ENCODE results near the gene ATP10A.

The ATP10A gene

DNA sequence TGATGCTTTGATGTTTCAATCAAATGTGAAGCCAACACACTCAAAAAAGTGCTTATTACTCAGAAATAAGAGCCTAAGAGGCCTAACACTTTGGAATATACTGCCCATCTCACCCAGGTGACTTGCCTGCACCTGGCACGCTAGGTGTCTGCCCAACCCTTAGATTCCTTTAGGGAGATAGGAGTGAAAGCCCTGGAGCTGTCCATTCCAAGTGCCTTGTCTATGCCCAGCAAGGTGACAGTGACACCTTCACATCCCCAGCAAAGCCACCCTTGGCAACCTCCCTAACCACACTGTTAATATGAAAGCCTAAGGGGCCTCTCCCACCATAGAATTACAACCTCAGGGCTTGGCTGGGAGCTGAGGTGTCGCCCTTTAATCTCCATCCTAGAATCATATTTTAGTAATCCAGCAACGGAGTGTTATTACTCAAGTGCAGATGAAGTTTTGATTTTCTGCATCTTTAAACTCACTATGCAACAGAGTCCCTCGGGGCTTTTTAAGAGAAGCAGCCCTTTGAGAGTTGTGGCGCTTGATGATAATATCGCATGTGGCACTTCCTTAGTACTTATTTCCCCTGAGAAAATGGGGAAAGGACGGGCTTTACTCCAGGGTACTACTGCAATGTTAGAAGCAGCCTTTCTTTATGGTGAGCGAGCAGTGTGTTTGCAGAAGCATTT lies 24.8 kb downstream of the ATP10A start:
- ATAC-seq = peak; percentile 67
- Mint-ChIP-seq H3K27me3 (no peaks in the 10 kb centered on the region), H3K4me1 (peaks cover 56% of the 10 kb centered on the region)

GRCh38 chr15:25832158-25832557 lies 31.0 kb downstream of the ATP10A start:
- DNase-seq (no peak), ATAC-seq (peak; percentile 96)
- Mint-ChIP-seq H3K4me3 (peak overlapping the region; percentile 30), H3K27me3 (no peaks in the 10 kb centered on the region), H3K4me1 (peaks cover 42% of the 10 kb centered on the region), H3K27ac (peak overlapping the region; percentile 72), H3K36me3 (ENCODE audit: low read depth) (peaks cover 35% of the 10 kb centered on the region), H3K9me3 (peaks cover 5% of the 10 kb centered on the region)

More for the DNA sequence above, 24.8 kb downstream of the ATP10A start:
- Mint-ChIP-seq H3K9me3 (no peaks in the 10 kb centered on the region), H3K36me3 (ENCODE audit: low read depth) (peaks cover 13% of the 10 kb centered on the region), H3K4me3 (no peak overlapping the region), H3K27ac (no peak overlapping the region)
- DNase-seq = no peak

DNA sequence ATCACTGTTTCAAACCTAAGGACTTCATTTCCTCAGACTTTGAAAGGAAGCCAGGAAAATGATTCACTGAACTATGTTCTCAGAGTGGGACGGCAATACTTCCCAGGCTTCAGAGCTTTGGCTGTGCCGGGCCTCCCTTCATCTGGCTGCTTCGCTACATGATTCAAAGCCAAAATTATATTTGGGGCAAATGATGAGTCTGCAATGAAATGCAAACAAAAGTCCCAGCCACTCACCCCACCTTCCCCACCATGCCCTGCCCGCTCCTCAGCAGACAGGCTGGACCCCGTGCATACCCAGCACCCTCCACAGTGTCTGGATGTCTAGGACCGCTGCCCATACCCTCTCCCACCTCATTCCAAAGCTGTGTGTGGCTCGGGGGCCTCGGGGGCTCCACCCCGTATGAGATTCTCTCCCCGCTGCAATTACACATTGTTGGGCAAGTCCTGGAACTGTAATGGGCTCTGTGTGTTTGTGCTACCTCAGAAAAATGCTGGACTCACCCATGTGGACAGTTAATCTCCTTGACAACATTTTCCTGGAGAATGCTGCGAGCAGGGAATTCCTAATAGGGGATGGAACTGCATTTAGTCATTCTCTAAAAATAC lies 32.2 kb downstream of the ATP10A start:
- peaks cover 43% of the 10 kb centered on the region for H3K4me1 Mint-ChIP-seq
- DNase-seq (no peak), ATAC-seq (no peak)
- H3K36me3 Mint-ChIP-seq (ENCODE audit: low read depth) = peaks cover 44% of the 10 kb centered on the region
- no peak overlapping the region for H3K27ac Mint-ChIP-seq
- H3K9me3 Mint-ChIP-seq = peaks cover 14% of the 10 kb centered on the region
- no peaks in the 10 kb centered on the region for H3K27me3 Mint-ChIP-seq
- no peak overlapping the region for H3K4me3 Mint-ChIP-seq

DNA sequence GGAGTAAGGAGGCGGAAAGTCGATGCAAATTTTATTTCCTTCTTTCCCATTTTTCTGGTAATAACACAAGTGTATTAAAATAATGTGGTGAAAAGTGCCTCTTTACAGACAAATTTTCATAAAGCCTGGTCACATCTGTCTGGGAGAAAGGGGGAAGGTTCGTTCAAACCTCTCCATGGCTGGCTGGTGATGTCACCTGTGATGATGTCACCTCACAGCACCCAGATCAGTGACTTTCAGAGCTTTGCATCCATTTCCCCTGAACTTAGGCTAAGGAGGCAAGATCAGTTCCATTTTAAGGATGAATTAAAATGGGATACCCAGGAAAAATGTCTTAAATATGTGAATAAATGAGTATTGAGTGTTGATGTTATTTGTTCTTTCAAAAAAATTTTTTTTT lies 34.1 kb downstream of the ATP10A start:
- H3K4me1 Mint-ChIP-seq = peaks cover 52% of the 10 kb centered on the region
- DNase-seq = no peak
- H3K27ac Mint-ChIP-seq = no peak overlapping the region
- H3K4me3 Mint-ChIP-seq = no peak overlapping the region
- peaks cover 16% of the 10 kb centered on the region for H3K9me3 Mint-ChIP-seq
- H3K27me3 Mint-ChIP-seq = no peaks in the 10 kb centered on the region
- peaks cover 49% of the 10 kb centered on the region for H3K36me3 Mint-ChIP-seq (ENCODE audit: low read depth)
- ATAC-seq = no peak

DNA sequence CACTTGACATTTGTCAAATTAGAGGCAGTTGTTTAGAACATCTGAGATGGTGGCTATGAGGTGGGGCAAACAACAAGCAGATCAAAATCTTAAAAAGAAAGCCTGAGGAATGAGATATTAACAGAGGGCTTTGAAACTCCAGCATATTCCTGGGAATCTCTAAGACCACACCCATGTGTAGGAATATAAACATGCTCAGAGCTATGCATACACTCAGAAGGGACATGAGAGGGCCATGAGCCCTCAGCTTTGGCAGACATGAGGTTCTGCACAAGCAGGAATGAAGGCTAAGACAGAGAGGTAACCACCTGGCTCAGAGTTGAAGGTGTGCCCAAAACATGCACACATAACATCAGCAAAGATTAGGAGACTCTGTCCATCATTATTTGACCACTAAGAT lies 37.9 kb downstream of the ATP10A start:
- no peak overlapping the region for H3K4me3 Mint-ChIP-seq
- DNase-seq (no peak), ATAC-seq (no peak)
- peaks cover 16% of the 10 kb centered on the region for H3K9me3 Mint-ChIP-seq
- H3K27ac Mint-ChIP-seq = no peak overlapping the region
- peaks cover 51% of the 10 kb centered on the region for H3K4me1 Mint-ChIP-seq
- H3K27me3 Mint-ChIP-seq = no peaks in the 10 kb centered on the region
- peaks cover 46% of the 10 kb centered on the region for H3K36me3 Mint-ChIP-seq (ENCODE audit: low read depth)

DNA sequence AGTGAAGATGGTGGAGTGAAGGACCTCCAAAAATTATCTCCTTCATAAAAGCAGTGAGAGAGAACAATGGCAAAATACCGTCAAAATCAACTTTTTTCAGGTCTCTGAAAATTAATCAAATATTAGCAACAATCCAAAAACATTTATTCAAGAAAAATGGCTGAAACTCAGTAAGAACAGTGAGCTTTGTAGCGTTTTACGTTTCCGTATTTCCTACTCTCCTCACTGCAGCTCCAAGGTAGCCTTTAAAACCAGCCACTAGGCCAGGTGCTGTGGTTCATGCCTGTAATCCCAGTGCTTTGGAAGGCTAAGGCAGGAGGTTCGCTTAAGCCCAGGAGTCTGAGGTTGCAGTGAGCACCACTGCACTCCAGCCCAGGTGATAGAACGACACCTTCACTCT lies 38.5 kb downstream of the ATP10A start:
- peaks cover 52% of the 10 kb centered on the region for H3K4me1 Mint-ChIP-seq
- peaks cover 42% of the 10 kb centered on the region for H3K36me3 Mint-ChIP-seq (ENCODE audit: low read depth)
- peaks cover 16% of the 10 kb centered on the region for H3K9me3 Mint-ChIP-seq
- H3K27ac Mint-ChIP-seq = no peak overlapping the region
- no peaks in the 10 kb centered on the region for H3K27me3 Mint-ChIP-seq
- no peak overlapping the region for H3K4me3 Mint-ChIP-seq
- no peak for DNase-seq
- ATAC-seq = no peak

DNA sequence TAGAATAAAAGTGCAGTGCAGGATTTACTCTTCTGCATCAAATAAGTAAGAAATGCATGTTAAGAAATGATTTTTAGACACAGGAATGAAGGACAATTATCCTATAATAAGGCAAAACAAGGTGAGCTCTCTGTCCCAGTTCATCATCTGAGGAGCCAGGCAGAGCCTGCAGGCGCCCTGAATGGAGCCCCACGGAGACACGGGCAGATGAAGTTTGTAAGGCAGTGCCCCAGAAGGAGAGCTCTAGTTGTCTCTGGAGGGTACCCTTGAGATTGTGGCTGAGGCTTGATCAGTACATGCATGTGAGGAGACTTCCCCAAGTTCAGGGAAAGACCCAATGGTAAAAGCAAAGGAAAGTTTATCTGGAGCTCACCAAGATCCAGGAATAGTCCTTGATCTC lies 50.3 kb downstream of the ATP10A start:
- DNase-seq = no peak
- Mint-ChIP-seq H3K4me1 (peaks cover 60% of the 10 kb centered on the region), H3K9me3 (no peaks in the 10 kb centered on the region), H3K4me3 (no peak overlapping the region), H3K27ac (no peak overlapping the region), H3K36me3 (ENCODE audit: low read depth) (peaks cover 7% of the 10 kb centered on the region), H3K27me3 (no peaks in the 10 kb centered on the region)
- ATAC-seq = no peak

GRCh38 chr15:25812073-25812472 lies 51.1 kb downstream of the ATP10A start:
- ATAC-seq (no peak), DNase-seq (no peak)
- Mint-ChIP-seq H3K27me3 (no peaks in the 10 kb centered on the region), H3K4me3 (no peak overlapping the region), H3K4me1 (peaks cover 62% of the 10 kb centered on the region), H3K36me3 (ENCODE audit: low read depth) (peaks cover 9% of the 10 kb centered on the region), H3K9me3 (no peaks in the 10 kb centered on the region), H3K27ac (peak overlapping the region; percentile 74)

GRCh38 chr15:25811481-25811906 lies 51.6 kb downstream of the ATP10A start:
- Mint-ChIP-seq H3K36me3 (ENCODE audit: low read depth) (peaks cover 9% of the 10 kb centered on the region), H3K4me1 (peaks cover 67% of the 10 kb centered on the region), H3K27ac (peak overlapping the region; percentile 74), H3K27me3 (no peaks in the 10 kb centered on the region), H3K4me3 (peak overlapping the region; percentile 29), H3K9me3 (no peaks in the 10 kb centered on the region)
- ATAC-seq (peak; percentile 64), DNase-seq (peak; percentile 22)

- no peaks in the 10 kb centered on the region for H3K9me3 Mint-ChIP-seq
- H3K4me1 Mint-ChIP-seq = peaks cover 72% of the 10 kb centered on the region
- peaks cover 9% of the 10 kb centered on the region for H3K36me3 Mint-ChIP-seq (ENCODE audit: low read depth)
- H3K27ac Mint-ChIP-seq = peak overlapping the region; percentile 74
- no peaks in the 10 kb centered on the region for H3K27me3 Mint-ChIP-seq
- H3K4me3 Mint-ChIP-seq = peak overlapping the region; percentile 29
- ATAC-seq (peak; percentile 60), DNase-seq (no peak)
Measured at GRCh38 chr15:25810631-25811091, 52.5 kb downstream of the ATP10A start.

GRCh38 chr15:25810154-25810553 lies 53.0 kb downstream of the ATP10A start:
- peaks cover 68% of the 10 kb centered on the region for H3K4me1 Mint-ChIP-seq
- H3K27me3 Mint-ChIP-seq = no peaks in the 10 kb centered on the region
- H3K9me3 Mint-ChIP-seq = no peaks in the 10 kb centered on the region
- ATAC-seq (no peak), DNase-seq (no peak)
- no peak overlapping the region for H3K4me3 Mint-ChIP-seq
- peaks cover 9% of the 10 kb centered on the region for H3K36me3 Mint-ChIP-seq (ENCODE audit: low read depth)
- no peak overlapping the region for H3K27ac Mint-ChIP-seq

DNA sequence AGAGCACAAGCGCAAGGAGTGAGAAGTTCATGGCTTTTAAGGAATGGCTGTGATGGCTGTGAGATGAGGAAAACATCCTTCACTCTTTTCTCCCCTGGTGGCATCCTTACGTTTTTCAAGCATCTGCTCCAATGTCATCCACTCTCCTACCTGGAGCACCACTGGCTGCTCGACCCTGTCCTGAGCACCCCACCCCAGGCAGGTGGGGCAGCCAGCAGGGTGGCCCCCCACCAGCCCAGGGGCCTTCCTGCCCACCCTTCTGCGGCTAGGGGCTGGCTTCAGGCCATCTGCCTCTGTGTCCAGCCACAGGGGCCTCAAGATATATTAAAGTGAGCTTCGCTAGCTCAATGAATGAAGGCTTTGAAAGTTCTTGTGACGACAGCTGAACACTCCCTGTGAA lies 56.1 kb downstream of the ATP10A start:
- H3K27me3 Mint-ChIP-seq = no peaks in the 10 kb centered on the region
- DNase-seq = no peak
- H3K4me3 Mint-ChIP-seq = no peak overlapping the region
- H3K27ac Mint-ChIP-seq = no peak overlapping the region
- no peaks in the 10 kb centered on the region for H3K9me3 Mint-ChIP-seq
- peaks cover 44% of the 10 kb centered on the region for H3K4me1 Mint-ChIP-seq
- no peak for ATAC-seq
- peaks cover 9% of the 10 kb centered on the region for H3K36me3 Mint-ChIP-seq (ENCODE audit: low read depth)

DNA sequence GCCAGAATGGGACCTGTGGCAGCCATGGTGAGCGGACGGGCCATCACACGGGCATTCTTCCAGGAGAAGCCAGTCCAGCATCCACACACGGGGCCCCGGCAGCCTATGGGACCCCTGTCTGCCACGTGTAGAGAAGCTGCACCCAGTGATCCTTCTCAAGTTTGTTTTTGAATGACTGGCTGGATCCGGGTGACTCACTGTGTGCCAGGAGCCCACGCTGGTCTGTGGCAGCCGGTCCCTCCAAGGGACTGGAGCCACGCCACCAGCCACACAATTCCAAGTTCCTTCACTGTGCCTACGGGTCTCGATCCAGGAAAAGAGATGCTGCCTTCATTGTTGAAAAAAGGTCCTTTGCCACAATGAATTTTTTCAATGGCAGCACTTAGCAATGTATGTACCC lies 58.1 kb downstream of the ATP10A start:
- Mint-ChIP-seq H3K4me1 (peaks cover 39% of the 10 kb centered on the region), H3K27me3 (no peaks in the 10 kb centered on the region), H3K4me3 (no peak overlapping the region), H3K27ac (no peak overlapping the region), H3K36me3 (ENCODE audit: low read depth) (peaks cover 10% of the 10 kb centered on the region), H3K9me3 (no peaks in the 10 kb centered on the region)
- DNase-seq (no peak), ATAC-seq (no peak)

GRCh38 chr15:25804451-25804850 lies 58.7 kb downstream of the ATP10A start:
- Mint-ChIP-seq H3K4me1 (peaks cover 44% of the 10 kb centered on the region), H3K27me3 (no peaks in the 10 kb centered on the region), H3K36me3 (ENCODE audit: low read depth) (peaks cover 11% of the 10 kb centered on the region), H3K4me3 (no peak overlapping the region), H3K9me3 (no peaks in the 10 kb centered on the region), H3K27ac (no peak overlapping the region)
- no peak for DNase-seq
- ATAC-seq = no peak

DNA sequence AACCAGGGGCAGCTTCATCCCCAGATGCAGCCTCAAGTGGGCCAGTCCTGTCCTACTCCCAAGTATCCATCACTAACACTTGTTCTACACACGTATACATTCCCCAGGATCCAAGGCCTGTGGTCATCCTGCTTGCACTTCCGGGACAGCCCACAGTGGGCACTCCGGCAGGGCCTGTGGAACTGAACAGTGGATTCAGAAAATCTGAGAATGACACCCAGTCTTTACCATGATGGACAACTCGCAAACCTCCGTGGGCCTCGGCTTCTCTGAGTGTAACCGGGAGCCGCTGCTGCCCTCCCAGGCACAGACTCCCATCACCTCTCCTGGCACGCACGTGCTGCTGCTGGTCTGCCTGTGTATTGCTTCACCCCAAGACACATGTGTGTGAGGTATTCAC lies 59.6 kb downstream of the ATP10A start:
- DNase-seq = no peak
- no peaks in the 10 kb centered on the region for H3K27me3 Mint-ChIP-seq
- H3K4me1 Mint-ChIP-seq = peaks cover 53% of the 10 kb centered on the region
- H3K9me3 Mint-ChIP-seq = no peaks in the 10 kb centered on the region
- H3K36me3 Mint-ChIP-seq (ENCODE audit: low read depth) = peaks cover 11% of the 10 kb centered on the region
- H3K4me3 Mint-ChIP-seq = no peak overlapping the region
- no peak overlapping the region for H3K27ac Mint-ChIP-seq
- ATAC-seq = no peak
